Frontal cortex (tissue), 4 donors: ENCODE measurements around the gene SPZ1. TPM values are rescaled to one million over a fixed set of nuclear protein-coding genes. Genes with fewer than 3 reads are reported as not detected.
"Not testable (repeated sequence)": the region's sequence is repeated elsewhere in the genome, so short reads cannot be mapped to it uniquely, and the experiment has no call there.

Experiments
- DNase-seq, 2 donors: peaks; one replicate each; pipeline ENCODE4 v3.0.0; 2012; ENCODE audit warnings: low spot score in 2 of 2
- FAIRE-seq: peaks from 2 replicates; lab custom pipeline; 2012; peaks lifted over from hg19 to GRCh38; lab: Jason Lieb, UNC
- total RNA-seq: library from RNA; depleted of rRNA; stranded (reverse); fragments of >200 nt; gene quantifications from one replicate; pipeline ENCODE4 v1.2.3, GENCODE V29; 2014
- donor health status: control.
- donor health status: control.
- donor health status: control.

The SPZ1 gene, protein sequence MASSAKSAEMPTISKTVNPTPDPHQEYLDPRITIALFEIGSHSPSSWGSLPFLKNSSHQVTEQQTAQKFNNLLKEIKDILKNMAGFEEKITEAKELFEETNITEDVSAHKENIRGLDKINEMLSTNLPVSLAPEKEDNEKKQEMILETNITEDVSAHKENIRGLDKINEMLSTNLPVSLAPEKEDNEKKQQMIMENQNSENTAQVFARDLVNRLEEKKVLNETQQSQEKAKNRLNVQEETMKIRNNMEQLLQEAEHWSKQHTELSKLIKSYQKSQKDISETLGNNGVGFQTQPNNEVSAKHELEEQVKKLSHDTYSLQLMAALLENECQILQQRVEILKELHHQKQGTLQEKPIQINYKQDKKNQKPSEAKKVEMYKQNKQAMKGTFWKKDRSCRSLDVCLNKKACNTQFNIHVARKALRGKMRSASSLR
- not detected for total RNA-seq

DNA sequence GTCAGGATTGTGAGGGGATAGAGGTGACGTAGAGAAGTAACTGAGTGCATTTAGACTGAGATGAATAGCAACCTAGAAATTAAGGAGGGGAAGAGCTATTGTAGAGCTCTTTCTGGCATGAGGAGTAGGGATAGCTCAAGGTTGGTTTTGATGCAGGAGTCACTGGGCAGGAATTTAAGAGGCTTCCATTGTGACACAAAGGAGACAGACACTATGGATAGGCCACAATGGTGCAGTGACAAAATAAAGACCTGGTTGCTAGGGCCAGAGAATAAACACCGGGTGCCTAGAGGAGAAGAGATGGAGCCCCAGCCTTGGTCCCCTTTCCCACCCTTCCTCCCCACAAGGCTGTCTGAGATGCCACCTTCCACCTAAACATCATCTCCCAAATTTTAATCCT, at the start of gene SPZ1:
Gene SPZ1, plus strand, starts transcription at position 301 of the 400 bp plus-strand sequence. CDS start 214 bp downstream, outside the sequence.
- FAIRE-seq (no peak), DNase-seq (no peak)

DNA sequence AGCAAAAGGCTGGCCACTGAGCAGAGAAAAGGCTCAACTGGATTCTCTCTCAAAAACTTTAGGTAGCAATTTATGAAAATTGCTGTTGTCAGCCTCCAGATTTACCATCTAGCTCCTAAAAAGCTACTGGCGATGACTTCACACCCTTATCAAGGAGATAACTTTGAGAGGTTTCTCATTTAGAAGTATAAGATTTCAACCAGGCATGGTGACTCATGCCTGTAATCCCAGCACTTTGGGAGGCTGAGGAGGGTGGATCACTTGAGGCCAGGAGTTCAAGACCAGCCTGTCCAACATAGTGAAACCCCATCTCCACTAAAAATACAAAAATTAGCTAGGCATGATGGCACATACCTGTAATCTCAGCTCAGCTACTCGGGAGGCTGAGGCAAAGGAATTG, 49.3 kb upstream of the SPZ1 start:
- not testable (repeated sequence) for FAIRE-seq, DNase-seq

DNA sequence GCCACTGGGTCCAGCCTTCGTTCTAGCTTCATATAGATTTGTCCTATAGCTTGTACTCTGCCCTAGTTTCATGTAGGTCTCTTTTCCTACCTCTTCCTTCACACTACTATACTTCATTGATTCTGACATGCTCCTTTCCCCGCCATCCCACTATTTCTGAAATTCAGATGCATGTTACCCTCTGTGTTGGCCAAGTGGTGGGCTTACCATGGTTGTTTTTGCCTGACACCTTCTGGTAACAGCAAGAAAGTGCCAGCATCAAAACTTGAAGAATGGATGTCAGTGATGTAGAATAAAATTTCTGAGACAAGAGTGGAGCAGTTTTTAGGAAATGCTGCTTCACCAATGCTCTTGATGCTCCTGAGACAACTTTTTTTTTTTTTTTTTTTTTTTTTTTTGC, 44.5 kb upstream of the SPZ1 start:
- peak; percentile 83 for FAIRE-seq
- peak in 1 of 2 donors; percentile 47 for DNase-seq

DNA sequence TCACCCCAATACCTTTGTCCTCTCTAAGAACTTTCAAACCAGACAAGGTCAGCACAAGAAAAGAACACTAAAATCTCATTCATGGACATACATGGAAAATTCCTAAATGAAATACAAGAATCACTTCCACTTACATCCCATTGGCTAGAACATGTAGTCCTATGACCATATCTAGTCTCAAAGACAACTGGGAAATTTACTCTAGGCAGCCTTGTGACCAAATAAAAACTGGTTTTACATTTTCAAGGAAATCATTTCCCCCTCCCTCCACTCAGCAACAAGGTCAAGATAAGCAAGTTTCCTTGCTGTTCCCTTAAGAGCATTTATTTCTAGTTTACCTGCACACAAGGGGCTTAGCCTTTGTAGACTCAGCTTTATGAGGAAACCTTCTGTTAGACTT, 43.6 kb upstream of the SPZ1 start:
- DNase-seq: no peak
- no peak for FAIRE-seq

DNA sequence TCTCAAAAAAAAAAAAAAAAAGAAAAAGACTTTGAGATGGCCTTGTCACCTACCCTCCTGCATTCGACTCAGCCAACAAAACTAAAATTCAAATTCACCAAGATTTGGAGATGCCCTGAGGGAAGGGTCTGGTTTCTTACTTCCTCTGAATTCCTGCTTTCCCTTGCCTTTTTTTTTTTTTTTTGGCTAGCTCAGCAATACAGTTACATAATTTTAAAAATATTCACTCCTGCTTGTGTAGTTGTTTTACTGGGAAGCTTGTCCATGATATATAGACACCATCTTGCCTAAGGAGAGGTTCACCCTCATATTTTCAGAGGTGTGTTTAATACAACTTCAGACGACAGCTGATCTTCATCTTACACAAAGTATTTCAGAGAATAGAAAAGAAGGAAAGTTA, 42.6 kb upstream of the SPZ1 start:
- FAIRE-seq (no peak), DNase-seq (no peak)

DNA sequence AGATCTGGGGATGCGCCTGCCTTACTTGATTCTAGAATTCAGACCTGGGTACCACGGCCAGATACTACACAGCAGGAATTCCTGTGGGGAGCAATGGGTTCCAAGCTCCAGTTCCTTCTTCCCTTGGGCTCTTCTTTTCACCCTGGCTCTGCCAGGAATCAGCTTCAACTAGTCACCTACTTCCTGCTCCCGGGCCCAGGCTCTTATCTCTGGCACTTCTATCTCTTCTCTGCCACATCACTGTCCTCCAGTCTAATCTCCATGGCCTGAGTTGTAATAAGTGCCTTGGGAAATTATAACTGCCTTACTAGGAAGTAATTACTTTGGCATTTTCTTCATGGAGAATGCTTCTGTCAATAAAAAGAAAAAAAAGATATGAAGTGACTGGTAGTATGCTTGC, 37.7 kb upstream of the SPZ1 start:
- FAIRE-seq (no peak), DNase-seq (no peak)

DNA sequence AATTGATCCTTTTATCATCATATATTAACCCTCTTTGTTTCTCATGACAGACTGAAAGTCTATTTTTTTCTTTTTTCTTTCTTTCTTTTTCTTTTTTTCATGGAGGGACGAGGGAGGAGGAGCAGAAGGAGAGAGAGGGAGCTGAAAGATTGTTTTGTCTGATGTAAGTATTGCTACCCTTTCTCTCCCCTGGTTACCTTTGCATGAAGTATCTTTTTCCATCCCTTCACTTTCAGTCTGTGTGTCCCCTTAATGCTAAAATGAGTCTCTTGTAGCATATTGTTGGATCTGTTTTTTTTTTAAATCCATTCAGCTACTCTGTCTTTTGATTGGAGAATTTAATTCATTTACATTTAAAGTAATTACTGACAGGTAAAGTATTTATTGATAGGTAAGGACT, 36.4 kb upstream of the SPZ1 start:
- DNase-seq (no peak), FAIRE-seq (no peak)

DNA sequence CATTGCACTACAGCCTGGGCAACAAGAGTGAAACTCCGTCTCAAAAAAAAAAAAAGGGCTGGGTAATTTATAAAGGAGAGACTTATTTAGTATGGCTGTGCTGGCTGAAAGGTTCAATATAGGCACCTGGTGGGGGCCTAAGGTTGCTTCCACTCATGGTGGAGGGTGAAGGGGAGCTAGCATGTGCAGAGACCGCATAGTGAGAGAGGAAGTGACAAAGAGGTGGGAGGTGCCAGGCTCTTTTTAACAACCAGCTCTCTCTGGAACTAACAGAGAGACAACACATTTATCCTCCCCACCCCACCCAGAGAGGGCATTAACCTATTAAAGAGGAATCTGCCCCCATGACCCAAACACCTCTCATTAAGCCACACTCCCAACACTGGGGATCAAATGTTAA, 35.1 kb upstream of the SPZ1 start:
- DNase-seq (no peak), FAIRE-seq (no peak)

DNA sequence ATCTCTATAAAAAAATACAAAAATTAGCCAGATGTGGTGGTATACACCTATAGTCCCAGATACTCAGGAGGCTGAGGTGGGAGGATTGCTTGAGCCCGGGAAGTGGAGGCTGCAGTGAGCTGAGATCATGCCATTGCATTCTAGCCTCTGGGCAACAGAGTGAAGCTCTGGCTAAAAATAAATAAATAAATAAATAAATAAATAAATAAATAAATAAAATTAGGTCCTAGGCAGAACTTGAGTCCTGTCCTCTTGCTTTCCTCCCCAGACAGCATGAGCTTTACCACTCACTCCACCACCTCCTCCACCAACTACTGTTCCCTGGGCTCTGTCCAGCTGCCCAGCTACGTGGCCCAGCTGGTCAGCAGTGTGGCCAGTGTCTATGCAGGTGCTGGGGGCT, 31.6 kb upstream of the SPZ1 start:
- DNase-seq (no peak), FAIRE-seq (no peak)

DNA sequence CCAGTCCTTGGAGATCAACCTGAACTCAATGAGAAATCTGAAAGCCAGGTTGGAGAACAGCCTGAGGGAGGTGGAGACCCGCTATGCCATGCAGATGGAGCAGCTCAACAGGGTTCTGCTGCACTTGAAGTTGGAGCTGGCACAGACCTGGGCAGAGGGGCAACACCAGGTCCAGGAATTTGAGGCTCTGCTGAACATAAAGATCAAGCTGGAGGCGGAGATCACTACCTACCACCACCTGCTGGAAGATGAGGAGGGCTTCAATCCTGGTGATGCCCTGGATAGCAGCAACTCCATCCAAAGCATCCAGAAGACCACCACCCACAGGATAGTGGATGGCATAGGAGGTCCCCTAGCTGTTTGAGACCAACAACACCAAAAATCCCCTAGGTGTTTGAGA, 30.5 kb upstream of the SPZ1 start:
- FAIRE-seq (no peak), DNase-seq (no peak)

DNA sequence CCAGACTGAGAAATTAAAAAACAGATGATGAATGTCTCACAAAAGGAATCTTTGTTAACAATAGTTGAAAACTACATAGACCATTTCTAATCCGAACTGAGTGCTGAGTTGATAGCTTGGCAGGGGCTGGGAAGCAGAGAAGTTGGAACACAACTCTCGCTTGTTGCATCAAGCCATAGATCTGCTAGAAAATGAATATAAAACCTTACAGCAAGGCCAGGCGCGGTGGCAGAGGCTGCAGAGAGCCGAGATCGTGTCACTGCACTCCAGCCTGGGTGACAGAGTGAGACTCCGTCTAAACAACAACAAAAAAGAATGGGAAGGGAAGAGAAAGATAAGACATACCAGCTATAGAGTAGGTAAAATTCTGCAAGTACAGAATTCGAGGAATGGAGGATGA, 28.0 kb upstream of the SPZ1 start:
- FAIRE-seq: no peak
- no peak for DNase-seq

DNA sequence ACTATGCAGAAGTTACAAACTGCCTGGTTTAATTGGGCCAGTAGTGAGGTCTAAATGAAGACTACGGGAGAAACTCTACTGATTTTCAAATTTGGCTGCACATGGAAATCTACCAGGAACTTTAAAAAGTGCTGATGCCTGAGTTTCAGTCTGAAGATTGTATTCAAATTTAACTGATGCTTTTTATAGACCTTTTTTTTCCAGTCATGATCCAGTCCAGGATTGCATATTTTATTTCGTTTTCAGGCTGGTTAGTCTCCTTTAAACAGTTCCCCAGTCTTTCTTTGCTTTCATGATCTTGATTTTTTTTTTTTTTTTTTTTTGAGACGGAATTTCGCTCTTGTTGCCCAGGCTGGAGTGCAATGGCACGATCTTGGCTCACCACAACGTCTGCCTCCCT, 23.7 kb upstream of the SPZ1 start:
- FAIRE-seq: no peak

DNA sequence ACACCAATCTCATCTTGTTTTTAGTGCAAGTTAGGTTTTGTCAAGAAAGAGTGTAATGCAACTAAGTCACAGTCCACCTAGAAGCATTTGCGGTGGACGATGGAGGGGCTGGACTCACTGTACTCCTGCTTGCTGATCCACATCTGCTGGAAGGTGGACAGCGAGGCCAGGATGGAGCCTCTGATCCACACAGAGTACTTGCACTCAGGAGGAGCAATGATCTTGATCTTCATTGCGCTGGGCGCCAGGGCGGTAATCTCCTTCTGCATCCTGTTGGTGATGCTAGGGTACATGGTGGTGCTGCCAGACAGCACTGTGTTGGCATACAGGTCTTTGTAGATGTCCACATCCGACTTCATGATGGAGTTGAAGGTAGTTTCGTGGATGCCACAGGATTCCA, 20.2 kb upstream of the SPZ1 start:
- FAIRE-seq (no peak), DNase-seq (no peak)

More for the DNA sequence above, 23.7 kb upstream of the SPZ1 start:
- no peak for DNase-seq

DNA sequence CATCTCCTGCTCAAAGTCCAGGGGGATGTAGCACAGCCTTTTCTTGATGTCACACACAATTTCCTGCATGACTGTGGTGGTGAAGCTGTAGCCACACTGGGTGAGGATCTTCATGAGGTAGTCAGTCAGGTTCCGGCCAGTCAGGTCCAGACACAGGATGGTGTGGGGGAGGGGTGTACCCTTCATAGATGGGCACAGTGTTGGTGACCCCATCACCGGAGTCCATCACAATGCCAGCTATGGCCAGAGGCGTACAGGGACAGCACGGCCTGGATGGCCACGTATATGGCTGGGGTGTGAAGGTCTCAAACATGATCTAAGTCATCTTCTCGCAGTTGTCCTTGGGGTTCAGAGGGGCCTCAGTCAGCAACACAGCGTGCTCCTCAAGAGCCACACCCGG, 19.7 kb upstream of the SPZ1 start:
- FAIRE-seq (no peak), DNase-seq (no peak)

DNA sequence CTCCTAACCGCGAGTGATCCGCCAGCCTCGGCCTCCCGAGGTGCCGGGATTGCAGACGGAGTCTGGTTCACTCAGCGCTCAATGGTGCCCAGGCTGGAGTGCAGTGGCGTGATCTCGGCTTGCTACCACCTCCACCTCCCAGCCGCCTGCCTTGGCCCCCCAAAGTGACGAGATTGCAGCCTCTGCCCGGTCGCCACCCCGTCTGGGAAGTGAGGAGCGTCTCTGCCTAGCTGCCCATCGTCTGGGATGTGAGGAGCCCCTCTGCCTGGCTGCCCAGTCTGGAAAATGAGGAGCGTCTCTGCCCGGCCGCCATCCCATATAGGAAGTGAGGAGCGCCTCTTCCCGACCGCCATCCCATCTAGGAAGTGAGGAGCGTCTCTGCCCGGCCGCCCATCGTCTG, 19.0 kb upstream of the SPZ1 start:
- not testable (repeated sequence) for FAIRE-seq, DNase-seq

DNA sequence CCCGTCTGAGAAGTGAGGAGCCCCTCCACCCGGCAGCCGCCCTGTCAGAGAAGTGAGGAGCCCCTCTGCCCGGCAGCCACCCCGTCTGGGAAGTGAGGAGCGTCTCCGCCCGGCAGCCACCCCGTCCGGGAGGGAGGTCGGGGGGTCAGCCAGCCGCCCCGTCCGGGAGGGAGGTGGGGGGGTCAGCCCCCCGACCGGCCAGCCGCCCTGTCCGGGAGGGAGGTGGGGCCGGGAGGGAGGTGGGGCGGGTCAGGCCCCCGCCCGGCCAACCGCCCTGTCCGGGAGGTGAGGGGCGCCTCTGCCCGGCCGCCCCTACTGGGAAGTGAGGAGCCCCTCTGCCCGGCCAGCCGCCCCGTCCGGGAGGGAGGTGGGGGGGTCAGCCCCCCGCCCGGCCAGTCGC, 18.5 kb upstream of the SPZ1 start:
- FAIRE-seq, DNase-seq: not testable (repeated sequence)

DNA sequence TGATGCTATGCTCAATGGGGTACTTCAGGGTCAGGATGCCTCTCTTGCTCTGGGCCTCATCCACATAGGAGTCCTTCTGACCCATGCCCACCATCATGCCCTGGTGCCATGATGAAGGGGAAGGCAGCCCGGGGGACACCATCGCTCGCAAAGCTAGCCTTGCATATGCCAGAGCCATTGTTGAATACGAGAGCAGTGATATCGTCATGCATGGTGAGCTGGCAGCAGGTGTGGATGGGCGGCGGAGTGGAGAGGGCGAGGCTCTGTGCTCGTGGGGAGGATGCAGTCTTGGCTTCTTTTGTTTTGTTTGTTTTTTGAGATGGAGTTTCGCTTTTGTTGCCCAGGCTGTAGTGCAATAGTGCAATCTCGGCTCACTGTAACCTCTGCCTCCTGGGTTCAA, 17.2 kb upstream of the SPZ1 start:
- no peak for FAIRE-seq

DNA sequence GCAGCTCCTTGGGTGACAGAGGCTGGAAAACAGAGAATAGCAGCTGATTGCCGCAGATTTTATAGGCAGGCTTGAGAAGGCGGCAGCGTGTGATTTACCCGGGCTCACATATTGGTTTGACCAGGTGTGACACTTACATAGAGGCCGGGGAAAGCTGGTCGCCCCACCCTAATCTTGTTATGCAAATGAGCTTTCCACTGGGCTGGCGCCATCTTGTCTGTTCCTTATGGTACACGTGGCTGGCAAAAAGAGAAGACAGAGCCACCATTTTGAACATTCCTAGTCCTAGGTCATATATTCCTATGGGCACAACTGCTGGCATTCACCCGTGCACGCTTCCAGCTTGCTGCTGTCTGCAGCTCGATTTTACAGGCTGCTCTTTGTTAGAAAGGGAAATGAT, 11.3 kb upstream of the SPZ1 start:
- no peak for FAIRE-seq
- no peak for DNase-seq

More for the DNA sequence above, 17.2 kb upstream of the SPZ1 start:
- DNase-seq: no peak

DNA sequence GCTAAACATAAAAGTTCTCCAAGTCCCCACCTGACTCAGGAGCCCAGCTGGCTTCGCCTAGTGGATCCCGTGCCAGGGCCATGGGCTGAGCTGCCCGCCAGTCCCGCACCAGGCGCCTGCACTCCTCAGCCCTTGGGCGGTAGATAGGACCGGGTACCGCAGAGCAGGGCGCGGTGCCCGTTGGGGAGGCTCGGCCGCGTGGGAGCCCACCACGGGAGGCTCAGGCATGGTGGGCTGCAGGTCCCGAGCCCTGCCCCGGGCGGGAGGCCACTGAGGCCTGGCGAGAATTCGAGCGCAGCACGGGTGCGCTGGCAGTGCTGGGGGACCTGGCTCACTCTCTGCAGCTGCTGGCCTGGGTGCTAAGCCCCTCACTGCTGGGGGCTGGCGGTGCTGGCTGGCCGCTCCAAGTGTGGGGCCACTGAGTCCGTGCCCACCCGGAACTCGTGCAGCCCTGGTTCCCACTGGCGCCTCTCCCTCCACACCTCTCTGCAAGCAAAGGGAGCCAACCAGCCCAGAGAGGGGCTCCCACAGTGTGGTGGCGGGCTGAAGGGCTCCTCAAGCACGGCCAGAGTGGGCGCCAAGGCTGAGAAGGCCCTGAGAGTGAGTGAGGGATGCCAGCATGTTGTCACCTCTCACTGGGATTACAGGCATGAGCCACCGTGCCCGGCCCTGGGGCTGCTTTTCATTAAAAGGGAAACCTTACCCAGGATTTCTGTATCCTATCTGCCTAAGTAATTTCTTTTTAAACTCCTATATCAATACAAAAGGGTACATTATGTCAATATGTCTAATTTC, 9.7 kb upstream of the SPZ1 start:
- FAIRE-seq (no peak), DNase-seq (no peak)

DNA sequence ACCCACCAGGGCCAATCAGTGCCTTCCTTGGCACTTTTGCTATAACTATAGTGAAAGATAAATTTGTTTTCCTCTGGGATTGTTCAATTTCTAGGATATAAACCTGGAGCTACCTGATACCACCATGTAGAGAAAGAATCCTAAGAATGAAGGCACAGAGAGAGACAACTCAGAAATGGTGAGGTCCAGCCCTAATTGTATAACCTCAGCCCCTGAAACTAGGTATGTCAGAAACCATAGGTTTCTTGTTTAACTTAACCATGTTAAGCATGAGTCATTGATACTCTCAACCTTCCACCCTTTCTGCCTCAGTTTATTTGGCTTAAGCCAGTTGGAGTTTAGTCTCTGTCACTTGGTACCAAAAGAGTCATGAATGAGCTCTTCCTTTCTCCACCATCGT, 4.6 kb upstream of the SPZ1 start:
- no peak for FAIRE-seq
- no peak for DNase-seq

DNA sequence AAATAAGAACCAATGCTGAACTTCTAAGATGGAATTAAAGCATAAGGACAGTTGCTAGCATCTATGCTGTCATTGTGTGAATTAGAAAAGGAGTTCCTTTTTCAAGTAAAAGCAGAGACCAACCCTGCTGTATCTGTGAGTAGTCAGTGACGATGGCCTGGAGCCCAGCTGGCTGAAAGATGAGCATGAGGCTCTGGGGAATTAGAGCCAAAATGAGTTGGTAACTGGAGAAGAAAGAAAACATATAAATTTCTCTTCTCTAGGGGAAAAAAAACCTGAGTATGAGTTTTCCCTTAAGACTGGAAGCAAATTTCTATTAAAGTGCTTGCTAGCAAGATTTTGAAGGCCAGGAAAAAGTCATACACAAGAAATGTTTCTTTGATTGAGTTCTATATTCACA, 1.6 kb upstream of the SPZ1 start:
- no peak for FAIRE-seq
- peak in 1 of 2 donors; percentile 25 for DNase-seq
